Neural cell (in vitro differentiated cells): Measurements from ENCODE around the gene CARS2. TPM values are rescaled to one million over a fixed set of nuclear protein-coding genes. Genes with fewer than 3 reads are reported as not detected.

ENCODE experiments used
- H2AFZ ChIP-seq: fragments of 200-600, 300-800 bp; sonication (generic), shearing (Covaris generic); 2 replicates; pipeline ENCODE4 v1.6.0; 2014; ENCODE audit warnings: low read depth, mild to moderate bottlenecking, antibody characterized with exemption, low read length, moderate library complexity
- H3F3A ChIP-seq: fragments of 200-600 bp; shearing (Covaris generic); 2 replicates; pipeline ENCODE4 v1.6.1; 2016; ENCODE audit warnings: mild to moderate bottlenecking, moderate library complexity, mixed read lengths, antibody characterized with exemption, low read length; ENCODE audit not compliant: insufficient read depth, poor library complexity, severe bottlenecking
- H3K27ac ChIP-seq: fragments of 200-600, 300-800 bp; sonication (generic), shearing (Covaris generic); 2 replicates; pipeline ENCODE4 v1.5.1; 2014; ENCODE audit warnings: mild to moderate bottlenecking, low read length, moderate library complexity
- H3K27me3 ChIP-seq: fragments of 300-800, 200-600 bp; sonication (generic), shearing (Covaris generic); 2 replicates; pipeline ENCODE4 v1.6.0; 2014; ENCODE audit warnings: mild to moderate bottlenecking, low read depth, low read length, moderate library complexity; ENCODE audit not compliant: insufficient read depth
- H3K36me3 ChIP-seq: fragments of 300-800, 200-600 bp; sonication (generic), shearing (Covaris generic); 2 replicates; pipeline ENCODE4 v1.5.1; 2014; ENCODE audit warnings: mild to moderate bottlenecking, antibody characterized with exemption, low read length, moderate library complexity; ENCODE audit not compliant: insufficient read depth
- H3K4me2 ChIP-seq: fragments of 300-800, 200-600 bp; sonication (generic), shearing (Covaris generic); 2 replicates; pipeline ENCODE4 v1.6.0; 2014; ENCODE audit warnings: mild to moderate bottlenecking, low read length
- H3K4me3 ChIP-seq: fragments of 300-800, 200-600 bp; sonication (generic), shearing (Covaris generic); 2 replicates; pipeline ENCODE4 v1.5.1; 2014; ENCODE audit warnings: mild to moderate bottlenecking, low read length, moderate library complexity
- H3K79me2 ChIP-seq: fragments of 200-600 bp; shearing (Covaris generic); replicated peaks from 2 replicates; pipeline ENCODE4 v1.6.0; 2014; ENCODE audit warnings: mild to moderate bottlenecking, low read length, moderate library complexity; ENCODE audit not compliant: insufficient read depth
- H3K9ac ChIP-seq: fragments of 300-800, 200-600 bp; sonication (generic), shearing (Covaris generic); 2 replicates; pipeline ENCODE4 v1.6.1; 2016; ENCODE audit warnings: mild to moderate bottlenecking, low read length, mixed read lengths
- H3K9me2 ChIP-seq: fragments of 200-600 bp; shearing (Covaris generic); 2 replicates; pipeline ENCODE4 v1.6.1; 2016; ENCODE audit warnings: mild to moderate bottlenecking, low read length, mixed read lengths; ENCODE audit not compliant: insufficient read depth
- H3K9me3 ChIP-seq: fragments of 200-600, 300-800 bp; sonication (generic), shearing (Covaris generic); 2 replicates; pipeline ENCODE4 v1.6.1; 2016; ENCODE audit warnings: mild to moderate bottlenecking, mixed run types, low read length, moderate library complexity, mixed read lengths
- H4K20me1 ChIP-seq: fragments of 200-600 bp; shearing (Covaris generic); 2 replicates; pipeline ENCODE4 v1.6.1; 2016; ENCODE audit warnings: mild to moderate bottlenecking, mixed run types; ENCODE audit not compliant: insufficient read depth
- EP300 ChIP-seq: fragments of 450-650 bp; conservative IDR thresholded peaks from 2 replicates; pipeline ENCODE4 v1.6.1; 2014; ENCODE audit warnings: antibody characterized with exemption, mild to moderate bottlenecking, moderate library complexity; ENCODE audit not compliant: poor library complexity, severe bottlenecking
- EZH2 ChIP-seq: fragments of 200-600, 300-800 bp; shearing (Covaris generic), sonication (generic); IDR thresholded peaks from 2 replicates; pipeline ENCODE4 v1.6.1; 2014; ENCODE audit warnings: antibody characterized with exemption, low read length, borderline replicate concordance, mild to moderate bottlenecking; ENCODE audit not compliant: insufficient read depth, poor library complexity, severe bottlenecking
- MXI1 ChIP-seq: fragments of 450-650 bp; conservative IDR thresholded peaks from 2 replicates; pipeline ENCODE4 v1.6.1; 2014; ENCODE audit warnings: antibody characterized with exemption, mild to moderate bottlenecking; ENCODE audit not compliant: poor library complexity, severe bottlenecking
- POLR2AphosphoS5 ChIP-seq: IDR thresholded peaks from 2 replicates; pipeline ENCODE4 v1.6.1; 2012
- RAD21 ChIP-seq: fragments of 450-650 bp; conservative IDR thresholded peaks from 2 replicates; pipeline ENCODE4 v1.6.1; 2014; ENCODE audit warnings: antibody characterized with exemption, mild to moderate bottlenecking, moderate library complexity
- SMC3 ChIP-seq: fragments of 450-650 bp; conservative IDR thresholded peaks from 2 replicates; pipeline ENCODE4 v1.6.1; 2014; ENCODE audit warnings: antibody characterized with exemption, mild to moderate bottlenecking, moderate library complexity; ENCODE audit not compliant: poor library complexity
- TAF1 ChIP-seq: IDR thresholded peaks from 2 replicates; pipeline ENCODE4 v1.6.1; 2012; ENCODE audit warnings: low read depth
- polyA plus RNA-seq: library from polyadenylated mRNA; depleted of rRNA; stranded (reverse); fragments of >200 nt; gene quantifications from 2 replicates; pipeline ENCODE4 v1.2.3, GENCODE V29; 2014
- TF ChIP-seq, protein P1 (sequence below): fragments of 450-650 bp; IDR thresholded peaks from 2 replicates; pipeline ENCODE4 v1.5.1; 2014; ENCODE audit warnings: antibody characterized with exemption, mild to moderate bottlenecking, moderate library complexity; ENCODE audit not compliant: poor library complexity, severe bottlenecking
- TF ChIP-seq, protein P2 (sequence below): IDR thresholded peaks from 2 replicates; pipeline ENCODE4 v1.6.1; 2012; ENCODE audit warnings: borderline replicate concordance

CARS2 gene
- polyA plus RNA-seq, 1 donor from 2014 or later, result 92.2 TPM

DNA sequence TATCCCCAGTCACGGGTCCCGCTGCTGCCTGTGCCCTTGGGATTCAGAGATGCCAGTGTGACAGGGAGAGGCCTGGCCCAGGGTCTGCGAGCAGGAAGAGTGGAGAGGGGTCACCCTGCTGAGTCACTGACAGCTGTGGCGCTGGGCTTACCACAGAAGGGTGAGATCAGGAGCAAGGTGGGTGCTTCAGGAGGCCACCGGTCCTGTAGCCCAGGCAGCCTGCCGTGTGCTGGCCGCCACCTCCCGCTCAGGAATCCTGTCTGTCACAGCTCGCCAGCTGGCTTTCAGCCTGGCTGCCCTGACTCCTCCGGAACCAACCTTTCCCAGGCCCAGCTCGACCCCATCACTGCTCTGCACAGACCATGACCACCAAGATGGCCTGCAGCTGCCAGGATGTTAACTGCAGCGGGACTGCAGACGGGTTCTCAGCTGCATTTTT lies 65.3 kb downstream of the CARS2 start:
- no peak overlapping the region for H3K4me3 ChIP-seq
- no peak overlapping the region for H3K4me2 ChIP-seq
- H3K9ac ChIP-seq, result no peak overlapping the region
- no peaks in the 10 kb centered on the region for H3K79me2 ChIP-seq
- no peak overlapping the region for H3K27ac ChIP-seq
- no peaks in the 10 kb centered on the region for H3F3A ChIP-seq
- no peaks in the 10 kb centered on the region for H3K9me2 ChIP-seq
- H3K36me3 ChIP-seq, result no peaks in the 10 kb centered on the region
- H2AFZ ChIP-seq, result no peak overlapping the region
- no peaks in the 10 kb centered on the region for H4K20me1 ChIP-seq
- TF ChIP-seq POLR2AphosphoS5 (no peak), SMC3 (no peak), EP300 (no peak), RAD21 (no peak), MXI1 (no peak), TAF1 (no peak), EZH2 (no peak)
- TF ChIP-seq, protein P1, sequence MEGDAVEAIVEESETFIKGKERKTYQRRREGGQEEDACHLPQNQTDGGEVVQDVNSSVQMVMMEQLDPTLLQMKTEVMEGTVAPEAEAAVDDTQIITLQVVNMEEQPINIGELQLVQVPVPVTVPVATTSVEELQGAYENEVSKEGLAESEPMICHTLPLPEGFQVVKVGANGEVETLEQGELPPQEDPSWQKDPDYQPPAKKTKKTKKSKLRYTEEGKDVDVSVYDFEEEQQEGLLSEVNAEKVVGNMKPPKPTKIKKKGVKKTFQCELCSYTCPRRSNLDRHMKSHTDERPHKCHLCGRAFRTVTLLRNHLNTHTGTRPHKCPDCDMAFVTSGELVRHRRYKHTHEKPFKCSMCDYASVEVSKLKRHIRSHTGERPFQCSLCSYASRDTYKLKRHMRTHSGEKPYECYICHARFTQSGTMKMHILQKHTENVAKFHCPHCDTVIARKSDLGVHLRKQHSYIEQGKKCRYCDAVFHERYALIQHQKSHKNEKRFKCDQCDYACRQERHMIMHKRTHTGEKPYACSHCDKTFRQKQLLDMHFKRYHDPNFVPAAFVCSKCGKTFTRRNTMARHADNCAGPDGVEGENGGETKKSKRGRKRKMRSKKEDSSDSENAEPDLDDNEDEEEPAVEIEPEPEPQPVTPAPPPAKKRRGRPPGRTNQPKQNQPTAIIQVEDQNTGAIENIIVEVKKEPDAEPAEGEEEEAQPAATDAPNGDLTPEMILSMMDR, result no peak
- TF ChIP-seq, protein P2, sequence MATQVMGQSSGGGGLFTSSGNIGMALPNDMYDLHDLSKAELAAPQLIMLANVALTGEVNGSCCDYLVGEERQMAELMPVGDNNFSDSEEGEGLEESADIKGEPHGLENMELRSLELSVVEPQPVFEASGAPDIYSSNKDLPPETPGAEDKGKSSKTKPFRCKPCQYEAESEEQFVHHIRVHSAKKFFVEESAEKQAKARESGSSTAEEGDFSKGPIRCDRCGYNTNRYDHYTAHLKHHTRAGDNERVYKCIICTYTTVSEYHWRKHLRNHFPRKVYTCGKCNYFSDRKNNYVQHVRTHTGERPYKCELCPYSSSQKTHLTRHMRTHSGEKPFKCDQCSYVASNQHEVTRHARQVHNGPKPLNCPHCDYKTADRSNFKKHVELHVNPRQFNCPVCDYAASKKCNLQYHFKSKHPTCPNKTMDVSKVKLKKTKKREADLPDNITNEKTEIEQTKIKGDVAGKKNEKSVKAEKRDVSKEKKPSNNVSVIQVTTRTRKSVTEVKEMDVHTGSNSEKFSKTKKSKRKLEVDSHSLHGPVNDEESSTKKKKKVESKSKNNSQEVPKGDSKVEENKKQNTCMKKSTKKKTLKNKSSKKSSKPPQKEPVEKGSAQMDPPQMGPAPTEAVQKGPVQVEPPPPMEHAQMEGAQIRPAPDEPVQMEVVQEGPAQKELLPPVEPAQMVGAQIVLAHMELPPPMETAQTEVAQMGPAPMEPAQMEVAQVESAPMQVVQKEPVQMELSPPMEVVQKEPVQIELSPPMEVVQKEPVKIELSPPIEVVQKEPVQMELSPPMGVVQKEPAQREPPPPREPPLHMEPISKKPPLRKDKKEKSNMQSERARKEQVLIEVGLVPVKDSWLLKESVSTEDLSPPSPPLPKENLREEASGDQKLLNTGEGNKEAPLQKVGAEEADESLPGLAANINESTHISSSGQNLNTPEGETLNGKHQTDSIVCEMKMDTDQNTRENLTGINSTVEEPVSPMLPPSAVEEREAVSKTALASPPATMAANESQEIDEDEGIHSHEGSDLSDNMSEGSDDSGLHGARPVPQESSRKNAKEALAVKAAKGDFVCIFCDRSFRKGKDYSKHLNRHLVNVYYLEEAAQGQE, result no peak
- no peaks in the 10 kb centered on the region for H3K9me3 ChIP-seq
- no peaks in the 10 kb centered on the region for H3K27me3 ChIP-seq

DNA sequence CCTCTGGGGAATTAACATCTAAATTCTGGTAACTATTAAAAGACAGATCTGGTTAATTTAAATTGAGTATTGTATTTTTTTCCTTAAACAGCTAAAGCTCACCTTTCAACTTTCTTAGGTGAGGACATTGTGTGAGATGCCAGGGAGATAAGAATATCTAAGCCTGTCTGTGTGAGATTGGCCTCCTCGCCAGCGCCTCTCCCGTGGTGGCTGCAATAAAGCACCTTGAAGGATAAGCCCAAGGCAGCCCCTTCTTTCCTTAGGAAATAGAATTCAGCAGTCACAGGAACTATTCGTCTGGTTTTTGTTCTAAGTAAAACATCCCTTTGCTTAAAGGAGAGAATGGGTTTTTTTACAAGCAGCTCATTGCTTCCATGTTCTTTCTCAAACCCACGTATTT lies 66.0 kb downstream of the CARS2 start:
- H3K4me3 ChIP-seq, result no peak overlapping the region
- H3K79me2 ChIP-seq, result no peaks in the 10 kb centered on the region
- H4K20me1 ChIP-seq, result no peaks in the 10 kb centered on the region
- no peaks in the 10 kb centered on the region for H3K27me3 ChIP-seq
- no peak overlapping the region for H3K4me2 ChIP-seq
- H3K9me2 ChIP-seq, result no peaks in the 10 kb centered on the region
- no peak overlapping the region for H2AFZ ChIP-seq
- H3K27ac ChIP-seq, result no peak overlapping the region
- no peak for TF ChIP-seq SMC3
- no peak for TF ChIP-seq RAD21
- no peak for TF ChIP-seq POLR2AphosphoS5
- TF ChIP-seq EP300, result no peak
- TF ChIP-seq, protein P1, result no peak
- no peak for TF ChIP-seq EZH2
- TF ChIP-seq TAF1, result no peak
- TF ChIP-seq, protein P2, result no peak
- no peak for TF ChIP-seq MXI1
- H3F3A ChIP-seq, result no peaks in the 10 kb centered on the region
- no peaks in the 10 kb centered on the region for H3K36me3 ChIP-seq
- no peak overlapping the region for H3K9ac ChIP-seq
- no peaks in the 10 kb centered on the region for H3K9me3 ChIP-seq
